PC-3 (cell line): ENCODE results near the gene ATXN7L1. TPM values are rescaled to one million over a fixed set of nuclear protein-coding genes. Genes with fewer than 3 reads are reported as not detected.
A peak's percentile ranks its signal among the peaks of the same experiment; 100 is the strongest.

Source experiments
- ATAC-seq: fragments of 200-7000 bp; cut with Tn5 transposase; 2 replicates; pipeline ENCODE4 v1.9.1; 2020; ENCODE audit warnings: mild to moderate bottlenecking, moderate library complexity
- BruUV-seq: library from RNA; stranded (reverse); fragments of 400-500 nt; replicated peaks from 2 replicates; lab custom pipeline; 2021; lab: Mats Ljungman, UMichigan
- CTCF ChIA-PET: fragments of 300-600 bp; sonication (Branson Sonifier 250); formaldehyde crosslinking; loops from one replicate; lab custom pipeline; 2022; ENCODE audit warnings: antibody characterized with exemption; lab: Charles Lee
- POLR2A ChIA-PET: fragments of 300-600 bp; sonication (Branson Sonifier 250); formaldehyde crosslinking; loops from one replicate; lab custom pipeline; 2022; ENCODE audit warnings: antibody characterized with exemption; ENCODE audit not compliant: unreplicated experiment; lab: Charles Lee
- DNase-seq: peaks from one replicate; pipeline ENCODE4 v3.0.0-alpha.2; 2015
- H2AFZ ChIP-seq: fragments of 300-600 bp; sonication (generic); 2 replicates; pipeline ENCODE4 v1.6.0; 2016; ENCODE audit warnings: antibody characterized with exemption, low read length
- H3F3A ChIP-seq: fragments of 300-600 bp; sonication (generic); one replicate; pipeline ENCODE4 v1.6.0; 2017; ENCODE audit warnings: antibody characterized with exemption, low read length, control low read depth, mild to moderate bottlenecking; ENCODE audit not compliant: unreplicated experiment
- H3K27ac ChIP-seq: fragments of 300-600 bp; sonication (generic); 2 replicates; pipeline ENCODE4 v1.5.1; 2016; ENCODE audit warnings: mild to moderate bottlenecking, low read length
- H3K27me3 ChIP-seq: fragments of 300-600 bp; sonication (generic); 2 replicates; pipeline ENCODE4 v1.6.1; 2016; ENCODE audit warnings: low read length, mixed read lengths
- H3K36me3 ChIP-seq: fragments of 300-600 bp; sonication (generic); 2 replicates; pipeline ENCODE4 v1.6.1; 2016; ENCODE audit warnings: low read depth, mixed run types, low read length, mixed read lengths
- H3K4me1 ChIP-seq: fragments of 300-600 bp; sonication (generic); 2 replicates; pipeline ENCODE4 v1.5.1; 2016; ENCODE audit warnings: low read length; ENCODE audit not compliant: insufficient read depth
- H3K4me2 ChIP-seq: fragments of 300-600 bp; sonication (generic); 2 replicates; pipeline ENCODE4 v1.6.0; 2016; ENCODE audit warnings: low read length
- H3K4me3 ChIP-seq: fragments of 300-600 bp; sonication (generic); 2 replicates; pipeline ENCODE4 v1.5.1; 2016; ENCODE audit warnings: mild to moderate bottlenecking, low read length, mixed read lengths
- H3K79me2 ChIP-seq: fragments of 300-600 bp; sonication (generic); 2 replicates; pipeline ENCODE4 v1.6.1; 2017; ENCODE audit warnings: low read length, mixed read lengths
- H3K9ac ChIP-seq: fragments of 300-600 bp; sonication (generic); 2 replicates; pipeline ENCODE4 v1.6.0; 2016; ENCODE audit warnings: mild to moderate bottlenecking, low read length
- H3K9me2 ChIP-seq: fragments of 300-600 bp; sonication (generic); replicated peaks from 2 replicates; pipeline ENCODE4 v1.6.1; 2016; ENCODE audit warnings: mixed run types, low read length, mixed read lengths
- H3K9me3 ChIP-seq: fragments of 300-600 bp; sonication (generic); 2 replicates; pipeline ENCODE4 v1.6.1; 2016; ENCODE audit warnings: low read length, mixed read lengths
- H4K20me1 ChIP-seq: fragments of 300-600 bp; sonication (generic); 2 replicates; pipeline ENCODE4 v1.6.1; 2016; ENCODE audit warnings: low read length, mixed read lengths
- EZH2 ChIP-seq: fragments of 300-600 bp; sonication (generic); IDR thresholded peaks from one replicate; pipeline ENCODE4 v1.6.1; 2017; ENCODE audit warnings: antibody characterized with exemption, mild to moderate bottlenecking, low read length; ENCODE audit not compliant: unreplicated experiment
- EZH2phosphoT487 ChIP-seq: fragments of 300-600 bp; sonication (generic); IDR thresholded peaks from 2 replicates; pipeline ENCODE4 v1.6.1; 2018; ENCODE audit warnings: mild to moderate bottlenecking, antibody characterized with exemption, low read length, borderline replicate concordance
- intact Hi-C: fragments of 100-400 bp; cut with micrococcal nuclease; formaldehyde crosslinking; loops from 2 replicates; pipeline ENCODE4 v1.9.0; 2023
- total RNA-seq: library from RNA; depleted of rRNA; stranded (reverse); fragments of >200 nt; gene quantifications from 2 replicates; pipeline ENCODE4 v1.2.3, GENCODE V29; 2014
- TF ChIP-seq, protein P1 (sequence below): fragments of 300-600 bp; sonication (generic); conservative IDR thresholded peaks from 2 replicates; pipeline ENCODE4 v1.5.1; 2017; ENCODE audit warnings: antibody characterized with exemption, low read depth, mild to moderate bottlenecking, low read length

ATXN7L1 gene
- total RNA-seq, 1 experiment from 2014 or later = 16.0 TPM

DNA sequence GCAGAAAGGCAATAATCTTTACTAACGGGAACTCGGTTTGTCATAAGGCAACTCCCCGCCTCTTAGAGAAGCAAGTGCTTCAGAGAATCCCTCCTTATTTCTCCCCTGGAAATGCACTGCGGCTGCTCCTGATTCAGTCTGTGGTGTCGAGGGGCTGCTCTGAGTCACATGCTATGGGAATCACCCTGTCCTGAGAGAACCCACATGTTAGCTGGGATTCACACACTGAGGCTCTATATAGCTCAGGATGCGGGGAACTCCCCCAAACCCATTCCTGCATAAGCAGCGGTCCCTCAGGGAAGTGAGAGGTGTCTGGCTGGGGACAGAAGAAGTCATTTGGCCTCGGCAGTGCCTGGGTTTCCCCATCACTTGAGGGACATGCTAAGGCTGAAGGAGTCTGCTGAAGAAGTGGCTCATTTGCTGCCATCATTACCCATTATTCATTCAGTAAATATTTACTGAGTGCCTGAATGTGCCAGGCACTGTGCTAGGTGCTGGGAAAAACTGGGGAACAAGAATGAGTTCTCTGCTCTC, 87.5 kb downstream of the ATXN7L1 start:
- Histone ChIP-seq H3K27me3 (no peaks in the 10 kb centered on the region), H3K79me2 (no peaks in the 10 kb centered on the region), H3K36me3 (no peaks in the 10 kb centered on the region), H3K9me2 (no peaks in the 10 kb centered on the region), H3K4me3 (no peak overlapping the region), H3K4me1 (peaks cover 58% of the 10 kb centered on the region), H3K9ac (no peak overlapping the region), H3K9me3 (no peaks in the 10 kb centered on the region), H3K4me2 (no peak overlapping the region), H4K20me1 (no peaks in the 10 kb centered on the region), H3F3A (no peaks in the 10 kb centered on the region), H3K27ac (no peak overlapping the region), H2AFZ (no peak overlapping the region)
- POLR2A ChIA-PET = no interaction called here
- ATAC-seq (no peak), DNase-seq (no peak)
- CTCF ChIA-PET = interaction anchor here (0.6 kb wide), 1 partner anchor 24 kb away, joined by 3 read pairs; no protein-coding TSS in a partner anchor
- intact Hi-C loops = no loop called here
- TF ChIP-seq EZH2 = no peak
- TF ChIP-seq, protein P1, sequence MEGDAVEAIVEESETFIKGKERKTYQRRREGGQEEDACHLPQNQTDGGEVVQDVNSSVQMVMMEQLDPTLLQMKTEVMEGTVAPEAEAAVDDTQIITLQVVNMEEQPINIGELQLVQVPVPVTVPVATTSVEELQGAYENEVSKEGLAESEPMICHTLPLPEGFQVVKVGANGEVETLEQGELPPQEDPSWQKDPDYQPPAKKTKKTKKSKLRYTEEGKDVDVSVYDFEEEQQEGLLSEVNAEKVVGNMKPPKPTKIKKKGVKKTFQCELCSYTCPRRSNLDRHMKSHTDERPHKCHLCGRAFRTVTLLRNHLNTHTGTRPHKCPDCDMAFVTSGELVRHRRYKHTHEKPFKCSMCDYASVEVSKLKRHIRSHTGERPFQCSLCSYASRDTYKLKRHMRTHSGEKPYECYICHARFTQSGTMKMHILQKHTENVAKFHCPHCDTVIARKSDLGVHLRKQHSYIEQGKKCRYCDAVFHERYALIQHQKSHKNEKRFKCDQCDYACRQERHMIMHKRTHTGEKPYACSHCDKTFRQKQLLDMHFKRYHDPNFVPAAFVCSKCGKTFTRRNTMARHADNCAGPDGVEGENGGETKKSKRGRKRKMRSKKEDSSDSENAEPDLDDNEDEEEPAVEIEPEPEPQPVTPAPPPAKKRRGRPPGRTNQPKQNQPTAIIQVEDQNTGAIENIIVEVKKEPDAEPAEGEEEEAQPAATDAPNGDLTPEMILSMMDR = no peak
- no TSS peak for BruUV-seq

DNA sequence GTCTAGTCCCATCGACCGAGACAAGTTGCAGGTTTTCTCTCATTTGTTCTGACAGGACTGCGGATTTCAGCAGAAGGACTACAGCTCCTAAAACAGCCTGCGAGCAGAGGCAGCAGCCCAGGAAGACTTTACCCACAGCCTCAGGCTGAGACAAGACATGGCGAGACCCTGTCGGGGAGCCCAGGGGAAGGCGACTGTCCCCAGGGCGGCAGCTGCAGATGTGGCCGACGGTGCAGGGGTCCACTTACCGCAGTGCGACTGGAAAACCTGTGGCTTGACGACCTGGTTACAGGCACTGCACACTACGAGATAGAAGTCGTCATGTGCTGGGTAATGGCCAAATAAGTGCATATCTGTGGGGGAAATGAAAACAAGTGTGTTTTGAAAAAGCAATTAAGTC, 88.0 kb downstream of the ATXN7L1 start:
- Histone ChIP-seq H3K4me1 (peaks cover 56% of the 10 kb centered on the region), H3K9me3 (no peaks in the 10 kb centered on the region), H3K36me3 (no peaks in the 10 kb centered on the region), H2AFZ (no peak overlapping the region), H3K27ac (peak overlapping the region; percentile 61), H4K20me1 (no peaks in the 10 kb centered on the region), H3K9ac (peak overlapping the region; percentile 2; the same call in 1 of the 2 replicates), H3K27me3 (no peaks in the 10 kb centered on the region), H3K4me2 (0 out of 2 replicates have a peak overlapping the region, but pooled peaks have one; percentile 26), H3K4me3 (no peak overlapping the region), H3K79me2 (no peaks in the 10 kb centered on the region), H3K9me2 (no peaks in the 10 kb centered on the region), H3F3A (peaks cover under 1% of the 10 kb centered on the region)
- BruUV-seq = no TSS peak
- CTCF ChIA-PET = interaction anchor here (0.6 kb wide), 1 partner anchor 23 kb away, joined by 3 read pairs; no protein-coding TSS in a partner anchor
- TF ChIP-seq, protein P1 = no peak
- intact Hi-C loops = no loop called here
- POLR2A ChIA-PET = no interaction called here
- DNase-seq (no peak), ATAC-seq (no peak)

DNA sequence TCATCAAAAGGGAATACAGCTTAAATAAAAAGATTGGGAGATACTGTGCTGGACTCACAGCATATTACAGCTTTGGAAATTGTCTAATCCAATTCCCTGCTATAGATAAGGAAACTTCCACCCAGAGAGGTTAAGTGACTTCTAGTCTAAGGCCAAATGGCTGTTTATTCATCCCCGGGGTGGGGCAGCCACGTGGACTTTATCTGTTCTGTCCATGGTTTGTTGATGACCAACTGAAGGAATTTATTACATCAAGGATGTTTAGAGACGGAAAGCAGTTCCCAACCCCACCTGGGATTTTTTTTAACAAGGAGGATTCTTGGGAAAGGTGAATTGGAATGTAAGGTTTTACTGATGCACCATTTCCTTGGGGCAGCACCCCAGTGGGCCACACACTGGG, 88.6 kb downstream of the ATXN7L1 start:
- H3K79me2 ChIP-seq = no peaks in the 10 kb centered on the region
- no peak overlapping the region for H3K4me3 ChIP-seq
- H3K27ac ChIP-seq = peak overlapping the region; percentile 61
- H3K9ac ChIP-seq = peak overlapping the region; percentile 26
- H3K9me2 ChIP-seq = no peaks in the 10 kb centered on the region
- H2AFZ ChIP-seq = no peak overlapping the region
- H3K27me3 ChIP-seq = no peaks in the 10 kb centered on the region
- H3K9me3 ChIP-seq = no peaks in the 10 kb centered on the region
- TF ChIP-seq EZH2 = no peak
- TF ChIP-seq EZH2phosphoT487 = no peak
- TF ChIP-seq, protein P1 = no peak
- H3K4me1 ChIP-seq = peaks cover 56% of the 10 kb centered on the region
- H4K20me1 ChIP-seq = no peaks in the 10 kb centered on the region
- peak overlapping the region; percentile 26 for H3K4me2 ChIP-seq
- POLR2A ChIA-PET = no interaction called here
- ATAC-seq = peak; percentile 11; the same call in 1 of the 2 replicates
- no TSS peak for BruUV-seq
- no peaks in the 10 kb centered on the region for H3K36me3 ChIP-seq
- peaks cover 6% of the 10 kb centered on the region for H3F3A ChIP-seq
- peak; percentile 67 for DNase-seq
- CTCF ChIA-PET = interaction anchor here (1.1 kb wide), 1 partner anchor 10 kb away, joined by 5 read pairs; no protein-coding TSS in a partner anchor
- intact Hi-C loops = no loop called here
